Muscle layer of colon (tissue), 2 donors: ENCODE measurements around the gene ERGIC1.

Experiments
- H3K27ac ChIP-seq: one replicate; pipeline ENCODE4 v1.7.0; 2013; ENCODE audit warnings: low read depth, mild to moderate bottlenecking, low read length, moderate library complexity
- H3K27me3 ChIP-seq, 2 donors: one replicate each; pipeline ENCODE4 v1.7.0; 2013; ENCODE audit warnings: low read length in 2 of 2, mild to moderate bottlenecking in 2 of 2; ENCODE audit not compliant: insufficient read depth in 2 of 2, control insufficient read depth in 1 of 2
- H3K36me3 ChIP-seq: one replicate; pipeline ENCODE4 v1.7.0; 2013; ENCODE audit warnings: mild to moderate bottlenecking, low read length; ENCODE audit not compliant: insufficient read depth
- H3K4me1 ChIP-seq: one replicate; pipeline ENCODE4 v1.7.0; 2013; ENCODE audit warnings: mild to moderate bottlenecking, low read length; ENCODE audit not compliant: insufficient read depth
- H3K4me3 ChIP-seq, 2 donors: one replicate each; pipeline ENCODE4 v1.7.0; 2013; ENCODE audit warnings: low read length in 2 of 2, low read depth in 1 of 2, mild to moderate bottlenecking in 1 of 2, moderate library complexity in 1 of 2
- H3K9ac ChIP-seq: one replicate; pipeline ENCODE4 v1.7.0; 2013; ENCODE audit warnings: low read length
- H3K9me3 ChIP-seq: one replicate; pipeline ENCODE4 v1.7.0; 2013; ENCODE audit warnings: mild to moderate bottlenecking, low read length
- donor health status: abdominal sarcoma.
- donor health status: Adenocarcinoma of cecum.

ERGIC1 gene

GRCh38 chr5:172792701-172793570, 41.1 kb upstream of the ERGIC1 start:
- Histone ChIP-seq H3K27ac (no peak overlapping the region), H3K4me1 (peaks cover 50% of the 10 kb centered on the region), H3K9me3 (no peaks in the 10 kb centered on the region), H3K9ac (no peak overlapping the region), H3K4me3 (no peak overlapping the region), H3K27me3 (no peaks in the 10 kb centered on the region), H3K36me3 (no peaks in the 10 kb centered on the region)

DNA sequence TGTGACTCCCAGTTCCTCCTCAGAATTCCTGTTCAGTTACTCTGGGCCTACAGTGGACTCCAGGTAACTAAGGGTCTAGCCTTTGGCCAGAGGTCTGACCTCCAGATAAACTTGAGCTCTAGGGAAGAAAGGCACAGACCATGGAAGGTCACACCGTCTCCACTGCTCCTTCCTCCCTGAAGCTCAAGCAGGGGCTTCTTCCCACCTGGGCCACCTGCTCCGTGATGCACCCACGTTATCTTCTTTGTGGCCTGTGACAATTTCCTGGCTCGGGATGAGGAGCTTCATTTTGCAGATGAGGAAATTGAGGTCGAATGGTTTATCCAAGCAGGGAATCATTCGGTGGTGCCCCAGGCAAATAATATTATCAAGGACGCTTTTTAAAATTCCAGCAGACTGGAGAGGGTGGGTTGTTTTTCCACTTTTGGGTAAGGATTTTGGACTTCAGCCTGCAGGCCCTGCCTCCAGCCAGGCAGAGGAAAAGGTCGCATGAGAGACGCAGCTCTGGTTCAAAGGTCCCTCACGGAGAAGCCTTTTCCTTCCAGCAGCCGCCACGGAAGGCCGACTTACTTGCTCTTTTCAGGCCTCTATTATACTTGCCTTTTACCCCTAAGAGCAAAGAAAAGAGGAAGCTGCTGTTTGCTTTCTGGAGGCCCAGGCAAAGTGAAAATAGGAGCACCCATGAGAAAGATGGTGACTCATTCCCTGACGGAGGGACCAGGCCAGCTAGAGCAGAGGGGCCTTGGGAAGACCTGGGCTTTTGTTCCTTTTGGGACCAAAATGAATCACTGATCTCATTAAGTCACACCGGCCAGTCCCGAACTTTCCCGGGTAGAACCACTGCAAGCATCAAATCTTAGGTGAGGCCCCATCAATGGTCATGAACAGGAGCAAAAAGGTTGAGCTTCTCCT, 40.2 kb upstream of the ERGIC1 start:
- Histone ChIP-seq H3K4me3 (no peak overlapping the region), H3K4me1 (peaks cover 48% of the 10 kb centered on the region), H3K9ac (no peak overlapping the region), H3K9me3 (no peaks in the 10 kb centered on the region), H3K27ac (peak overlapping the region; percentile 54), H3K27me3 (no peaks in the 10 kb centered on the region), H3K36me3 (no peaks in the 10 kb centered on the region)

- Histone ChIP-seq H3K9me3 (no peaks in the 10 kb centered on the region), H3K9ac (no peak overlapping the region), H3K27ac (peak overlapping the region; percentile 59), H3K4me3 (no peak overlapping the region), H3K4me1 (peaks cover 35% of the 10 kb centered on the region), H3K27me3 (no peaks in the 10 kb centered on the region), H3K36me3 (no peaks in the 10 kb centered on the region)
These were observed 38.6 kb upstream of the ERGIC1 start for GRCh38 chr5:172795318-172795977.

DNA sequence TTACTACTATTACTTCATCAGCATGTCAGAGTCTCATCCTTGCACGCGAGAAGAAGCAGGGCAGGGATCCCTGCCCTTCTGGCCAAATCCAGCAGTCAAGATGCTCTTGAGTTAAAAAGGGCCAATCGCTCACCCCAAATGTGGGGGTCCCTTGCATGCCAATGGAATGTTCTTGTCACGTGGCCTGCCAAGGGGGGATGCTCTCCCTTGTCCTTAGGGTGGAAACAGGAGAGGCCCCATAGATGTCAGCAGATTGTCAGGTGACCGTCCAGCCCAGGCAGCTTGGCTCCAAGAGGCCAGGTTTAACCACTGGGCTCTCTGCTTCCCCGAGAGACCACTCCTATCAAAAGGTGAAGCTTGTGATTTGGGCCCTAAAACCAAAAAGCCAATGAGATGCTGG, 37.7 kb upstream of the ERGIC1 start:
- Histone ChIP-seq H3K27me3 (no peaks in the 10 kb centered on the region), H3K9me3 (no peaks in the 10 kb centered on the region), H3K9ac (no peak overlapping the region), H3K27ac (peak overlapping the region; percentile 53), H3K4me3 (no peak overlapping the region), H3K4me1 (peaks cover 35% of the 10 kb centered on the region), H3K36me3 (no peaks in the 10 kb centered on the region)

- Histone ChIP-seq H3K27me3 (no peaks in the 10 kb centered on the region), H3K4me1 (peaks cover 35% of the 10 kb centered on the region)
These were observed 36.3 kb upstream of the ERGIC1 start for GRCh38 chr5:172797771-172798191.

GRCh38 chr5:172798422-172799215, 35.4 kb upstream of the ERGIC1 start:
- Histone ChIP-seq H3K9ac (no peak overlapping the region), H3K4me3 (no peak overlapping the region), H3K9me3 (no peaks in the 10 kb centered on the region), H3K27me3 (no peaks in the 10 kb centered on the region), H3K36me3 (no peaks in the 10 kb centered on the region), H3K4me1 (peaks cover 34% of the 10 kb centered on the region), H3K27ac (no peak overlapping the region)

More at GRCh38 chr5:172797771-172798191, 36.3 kb upstream of the ERGIC1 start:
- H3K4me3 ChIP-seq: no peak overlapping the region
- no peaks in the 10 kb centered on the region for H3K9me3 ChIP-seq
- no peak overlapping the region for H3K9ac ChIP-seq
- H3K27ac ChIP-seq: peak overlapping the region; percentile 22
- no peaks in the 10 kb centered on the region for H3K36me3 ChIP-seq

- H3K27me3 ChIP-seq: no peaks in the 10 kb centered on the region
- H3K4me1 ChIP-seq: peaks cover 26% of the 10 kb centered on the region
- no peak overlapping the region for H3K9ac ChIP-seq
- H3K36me3 ChIP-seq: no peaks in the 10 kb centered on the region
- H3K9me3 ChIP-seq: no peaks in the 10 kb centered on the region
- H3K27ac ChIP-seq: no peak overlapping the region
- H3K4me3 ChIP-seq: no peak overlapping the region
These were observed 34.6 kb upstream of the ERGIC1 start for GRCh38 chr5:172799416-172799815.

- Histone ChIP-seq H3K4me1 (peaks cover 20% of the 10 kb centered on the region), H3K36me3 (no peaks in the 10 kb centered on the region), H3K4me3 (no peak overlapping the region), H3K27me3 (no peaks in the 10 kb centered on the region), H3K9me3 (no peaks in the 10 kb centered on the region), H3K9ac (no peak overlapping the region), H3K27ac (peak overlapping the region; percentile 12)
These were observed 33.9 kb upstream of the ERGIC1 start for GRCh38 chr5:172800088-172800551.

GRCh38 chr5:172801179-172801671, 32.8 kb upstream of the ERGIC1 start:
- Histone ChIP-seq H3K9ac (no peak overlapping the region), H3K4me1 (peaks cover 11% of the 10 kb centered on the region), H3K27ac (no peak overlapping the region)

GRCh38 chr5:172802112-172802511, 31.9 kb upstream of the ERGIC1 start:
- no peaks in the 10 kb centered on the region for H3K27me3 ChIP-seq
- H3K9ac ChIP-seq: no peak overlapping the region
- H3K27ac ChIP-seq: no peak overlapping the region
- H3K4me1 ChIP-seq: peaks cover 11% of the 10 kb centered on the region
- H3K9me3 ChIP-seq: no peaks in the 10 kb centered on the region
- no peak overlapping the region for H3K4me3 ChIP-seq
- H3K36me3 ChIP-seq: no peaks in the 10 kb centered on the region

More at GRCh38 chr5:172801179-172801671, 32.8 kb upstream of the ERGIC1 start:
- no peaks in the 10 kb centered on the region for H3K9me3 ChIP-seq
- H3K27me3 ChIP-seq: no peaks in the 10 kb centered on the region
- H3K4me3 ChIP-seq: no peak overlapping the region
- H3K36me3 ChIP-seq: no peaks in the 10 kb centered on the region
